GM19328 (cell line): ENCODE results near the gene HCRTR1.

Source experiments
- ATAC-seq: cut with Tn5 transposase; IDR thresholded peaks from one replicate; pipeline ENCODE4 v1.9.1; 2021; ENCODE audit warnings: mild to moderate bottlenecking, moderate library complexity; ENCODE audit not compliant: unreplicated experiment

Gene HCRTR1

GRCh38 chr1:31596737-31597097, 20.8 kb upstream of the HCRTR1 start:
- no peak for ATAC-seq

- ATAC-seq, result no peak
Observed at GRCh38 chr1:31598980-31599379, 18.5 kb upstream of the HCRTR1 start.

- no peak for ATAC-seq
Observed at GRCh38 chr1:31600641-31601040, 16.8 kb upstream of the HCRTR1 start.

GRCh38 chr1:31602081-31602480, 15.4 kb upstream of the HCRTR1 start:
- ATAC-seq, result no peak

GRCh38 chr1:31605908-31606427, 11.5 kb upstream of the HCRTR1 start:
- peak; percentile 85 for ATAC-seq

- no peak for ATAC-seq
Observed at GRCh38 chr1:31607360-31607759, 10.1 kb upstream of the HCRTR1 start.

- no peak for ATAC-seq
Observed at GRCh38 chr1:31609514-31610118, 7.9 kb upstream of the HCRTR1 start.

- ATAC-seq, result no peak
Observed at GRCh38 chr1:31614414-31615005, 3.0 kb upstream of the HCRTR1 start.

GRCh38 chr1:31615414-31615813, 2.1 kb upstream of the HCRTR1 start:
- ATAC-seq, result no peak

GRCh38 chr1:31615939-31616338, 1.6 kb upstream of the HCRTR1 start:
- ATAC-seq, result no peak

GRCh38 chr1:31617916-31618746, 642 bp downstream of the HCRTR1 start:
- no peak for ATAC-seq

GRCh38 chr1:31618916-31619846, 1.7 kb downstream of the HCRTR1 start:
- ATAC-seq, result no peak

- ATAC-seq, result no peak
Observed at GRCh38 chr1:31620631-31621497, 3.4 kb downstream of the HCRTR1 start.

GRCh38 chr1:31621498-31621820, 4.0 kb downstream of the HCRTR1 start:
- no peak for ATAC-seq

GRCh38 chr1:31621847-31622730, 4.6 kb downstream of the HCRTR1 start:
- no peak for ATAC-seq

GRCh38 chr1:31623365-31623764, 5.9 kb downstream of the HCRTR1 start:
- ATAC-seq, result no peak

GRCh38 chr1:31624309-31624708, 6.8 kb downstream of the HCRTR1 start:
- ATAC-seq, result no peak

GRCh38 chr1:31624731-31625514, 7.4 kb downstream of the HCRTR1 start:
- no peak for ATAC-seq
